Testis (tissue), 2 donors: ENCODE results near the gene ACTRT3.

Experiments
- POLR2A ChIP-seq: fragments of 450-650 bp; IDR thresholded peaks from one replicate; pipeline ENCODE4 v1.6.1; 2017; ENCODE audit warnings: antibody characterized with exemption, mild to moderate bottlenecking, moderate library complexity
- TF ChIP-seq, protein P1 (sequence below), 3 experiments: fragments of 450-650 bp in 2 of 3; fragments of 200-600 bp in 1 of 3; sonication (generic) in 1 of 3; IDR thresholded peaks; one replicate each; pipeline ENCODE4 v1.5.1; 2016 to 2019; ENCODE audit warnings: antibody characterized with exemption in 3 of 3, mild to moderate bottlenecking in 2 of 3, moderate library complexity in 1 of 3

DNA sequence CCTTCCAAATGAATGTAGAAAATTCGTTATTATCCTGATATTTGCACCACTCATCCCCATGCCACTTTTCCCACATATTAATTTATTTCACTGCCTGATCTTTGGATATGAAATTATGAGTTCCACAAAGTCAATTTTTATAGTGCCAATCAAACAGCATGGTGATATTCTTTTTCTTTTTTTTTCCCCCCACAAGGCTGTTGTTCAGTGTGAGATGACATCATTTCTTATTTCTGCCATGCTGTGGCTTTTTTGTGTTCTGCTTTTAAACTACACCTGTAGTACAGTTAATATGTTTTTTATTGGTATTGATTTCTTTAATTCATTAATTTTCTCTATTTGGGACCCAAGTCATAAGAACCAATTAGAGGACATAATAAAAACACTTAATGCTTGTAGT is 18.4 kb upstream of the ACTRT3 start:
- TF ChIP-seq POLR2A = no peak
- TF ChIP-seq, protein P1, sequence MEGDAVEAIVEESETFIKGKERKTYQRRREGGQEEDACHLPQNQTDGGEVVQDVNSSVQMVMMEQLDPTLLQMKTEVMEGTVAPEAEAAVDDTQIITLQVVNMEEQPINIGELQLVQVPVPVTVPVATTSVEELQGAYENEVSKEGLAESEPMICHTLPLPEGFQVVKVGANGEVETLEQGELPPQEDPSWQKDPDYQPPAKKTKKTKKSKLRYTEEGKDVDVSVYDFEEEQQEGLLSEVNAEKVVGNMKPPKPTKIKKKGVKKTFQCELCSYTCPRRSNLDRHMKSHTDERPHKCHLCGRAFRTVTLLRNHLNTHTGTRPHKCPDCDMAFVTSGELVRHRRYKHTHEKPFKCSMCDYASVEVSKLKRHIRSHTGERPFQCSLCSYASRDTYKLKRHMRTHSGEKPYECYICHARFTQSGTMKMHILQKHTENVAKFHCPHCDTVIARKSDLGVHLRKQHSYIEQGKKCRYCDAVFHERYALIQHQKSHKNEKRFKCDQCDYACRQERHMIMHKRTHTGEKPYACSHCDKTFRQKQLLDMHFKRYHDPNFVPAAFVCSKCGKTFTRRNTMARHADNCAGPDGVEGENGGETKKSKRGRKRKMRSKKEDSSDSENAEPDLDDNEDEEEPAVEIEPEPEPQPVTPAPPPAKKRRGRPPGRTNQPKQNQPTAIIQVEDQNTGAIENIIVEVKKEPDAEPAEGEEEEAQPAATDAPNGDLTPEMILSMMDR (IDR thresholded peaks at IDR 0.05) = no peak
